HG03354 (cell line): Measurements from ENCODE around the gene VPS33B.

ENCODE experiments used
- ATAC-seq: cut with Tn5 transposase; IDR thresholded peaks from one replicate; pipeline ENCODE4 v1.9.1; 2021; ENCODE audit warnings: mild to moderate bottlenecking; ENCODE audit not compliant: unreplicated experiment, poor library complexity, severe bottlenecking

Gene VPS33B

DNA sequence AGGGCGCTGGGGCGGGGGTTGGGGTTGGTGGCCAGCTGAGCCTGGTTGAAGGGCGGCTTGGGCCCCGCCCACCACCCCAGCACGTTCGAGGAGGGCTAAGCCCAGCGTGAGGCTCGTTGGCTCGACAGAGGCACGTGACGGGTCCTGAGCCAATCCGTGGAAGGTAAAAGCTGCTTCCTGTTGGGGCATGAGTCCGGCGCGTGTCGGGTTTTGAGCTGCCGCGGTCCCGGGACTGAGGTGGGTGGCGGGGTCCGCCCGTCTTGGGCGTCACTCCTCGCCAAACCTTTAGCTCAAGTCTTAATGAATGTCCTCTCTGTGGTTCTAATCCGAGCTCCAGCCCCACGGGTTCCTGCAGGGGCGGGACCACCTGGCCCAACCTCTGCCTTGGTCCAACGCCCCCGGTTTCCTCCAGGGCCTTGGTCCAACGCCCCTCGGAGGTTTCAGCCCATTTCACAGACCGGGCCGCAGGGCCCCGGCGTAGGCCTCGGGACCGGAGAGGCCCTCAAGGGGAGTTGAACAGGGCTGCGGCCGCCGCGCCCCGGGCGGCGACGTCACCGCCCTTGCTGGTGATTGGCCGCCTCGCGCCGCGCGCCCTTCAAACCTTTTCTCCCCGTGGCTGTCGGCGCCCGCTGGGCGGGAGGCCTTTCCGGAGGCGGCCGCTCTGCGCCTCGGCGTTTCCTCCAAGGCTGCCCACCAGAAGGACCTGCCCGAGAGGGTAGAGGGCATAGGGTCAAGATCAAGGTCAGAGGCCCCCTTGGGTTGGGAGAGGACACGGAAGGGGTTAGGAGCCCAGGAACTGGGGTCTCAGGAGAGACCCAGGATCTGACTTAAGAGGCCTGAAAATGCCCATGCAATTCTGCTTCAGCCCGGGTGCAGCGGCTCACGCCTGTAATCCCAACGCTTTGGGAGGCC lies 67.4 kb downstream of the VPS33B start, which contains the start of gene RCCD1:
RCCD1 (plus strand) TSS at position 173 of the 912 bp plus-strand sequence. CDS start 1,851 bp downstream, outside the sequence.
- peak; percentile 93 for ATAC-seq

DNA sequence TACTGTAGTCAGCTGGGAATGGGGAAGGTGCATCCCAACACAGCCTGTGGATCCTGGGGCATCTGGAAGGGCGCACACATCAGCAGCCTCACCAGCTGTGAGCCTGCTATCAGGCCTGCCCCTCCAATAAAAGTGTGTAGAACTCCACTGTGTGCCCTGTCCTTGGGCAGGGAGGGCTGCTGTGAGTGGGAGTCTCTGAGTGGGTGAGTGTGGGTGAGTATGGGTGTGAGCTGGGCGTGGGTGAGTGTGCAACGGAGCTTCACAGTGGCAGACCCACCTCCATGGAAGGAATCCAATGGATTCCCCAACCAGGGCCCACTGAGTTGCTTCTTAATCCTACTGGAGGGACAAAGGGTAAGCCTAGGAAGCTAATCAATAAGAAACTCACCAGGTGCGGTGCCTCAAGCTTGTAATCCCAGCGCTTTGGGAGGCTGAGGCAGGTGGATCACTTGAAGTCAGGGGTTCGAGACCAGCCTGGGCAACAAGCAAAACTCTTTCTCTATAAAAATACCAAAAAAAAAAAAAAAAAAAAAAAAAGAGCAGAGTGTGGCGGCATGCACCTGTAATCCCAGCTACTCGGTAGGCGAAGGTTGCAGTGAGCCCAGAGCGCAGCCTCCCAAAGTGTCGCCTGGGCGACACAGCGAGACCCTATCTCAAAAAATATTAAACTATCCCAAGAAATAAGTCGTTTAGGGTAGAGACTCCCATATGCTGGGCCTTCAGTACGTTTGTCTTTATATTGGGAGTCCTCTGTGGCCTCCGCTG lies 68.3 kb downstream of the VPS33B start:
- ATAC-seq = no peak

- no peak for ATAC-seq
Observed at GRCh38 chr15:90952901-90953677, 69.3 kb downstream of the VPS33B start.

- ATAC-seq = no peak
Observed at GRCh38 chr15:90950676-90951075, 71.7 kb downstream of the VPS33B start.

DNA sequence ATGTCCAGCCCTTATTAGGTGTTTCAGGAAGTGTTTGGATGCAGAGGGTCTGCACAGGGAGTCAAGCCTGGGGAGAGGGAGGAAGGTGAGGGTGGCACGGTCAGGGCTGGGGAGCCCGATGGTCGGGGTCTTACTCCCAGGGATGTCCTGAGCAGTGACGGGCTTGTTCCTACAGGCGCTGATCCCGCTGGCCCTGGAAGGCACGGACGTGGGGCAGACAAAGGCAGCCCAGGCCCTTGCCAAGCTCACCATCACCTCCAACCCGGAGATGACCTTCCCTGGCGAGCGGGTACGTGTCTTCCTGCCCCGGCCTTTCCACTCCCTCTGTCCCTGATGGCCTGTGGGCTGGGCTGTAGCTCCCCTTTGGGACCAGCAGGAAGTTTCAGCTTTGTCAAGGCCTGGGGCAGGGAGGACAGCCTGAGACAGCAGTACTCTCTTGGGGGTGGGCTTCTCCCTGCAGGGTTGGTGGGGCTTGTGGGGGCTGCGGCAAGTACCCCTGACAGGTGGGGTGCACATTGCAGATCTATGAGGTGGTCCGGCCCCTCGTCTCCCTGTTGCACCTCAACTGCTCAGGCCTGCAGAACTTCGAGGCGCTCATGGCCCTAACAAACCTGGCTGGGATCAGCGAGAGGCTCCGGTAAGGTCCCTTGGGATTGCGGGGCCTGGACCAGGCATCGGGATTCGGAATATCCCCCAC lies 72.3 kb downstream of the VPS33B start:
- no peak for ATAC-seq
